ENCODE results near the gene SIGLEC14.
"Not testable (repeated sequence)": the region's sequence is repeated elsewhere in the genome, so short reads cannot be mapped to it uniquely, and the experiment has no call there.

Gene SIGLEC14

DNA sequence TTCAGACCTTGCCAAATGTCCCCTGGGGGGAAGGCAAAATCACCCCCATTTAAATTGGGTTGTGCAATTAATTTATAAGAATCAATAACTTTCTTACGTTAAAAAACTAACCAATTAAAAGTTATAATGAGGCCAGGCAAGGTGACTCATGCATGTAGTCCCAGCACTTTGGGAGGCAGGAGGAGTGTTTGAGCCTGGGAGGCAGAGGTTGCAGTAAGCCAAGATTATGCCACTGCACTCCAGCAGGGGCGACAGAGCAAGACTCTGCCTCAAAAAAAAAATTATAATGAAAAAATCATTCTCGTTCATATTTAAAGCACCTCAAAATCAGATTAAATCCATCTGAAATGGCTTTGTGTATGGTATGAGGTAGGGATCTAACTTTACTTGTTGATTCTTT is 18.4 kb upstream of the SIGLEC14 start:
- no peak for DNase-seq

DNA sequence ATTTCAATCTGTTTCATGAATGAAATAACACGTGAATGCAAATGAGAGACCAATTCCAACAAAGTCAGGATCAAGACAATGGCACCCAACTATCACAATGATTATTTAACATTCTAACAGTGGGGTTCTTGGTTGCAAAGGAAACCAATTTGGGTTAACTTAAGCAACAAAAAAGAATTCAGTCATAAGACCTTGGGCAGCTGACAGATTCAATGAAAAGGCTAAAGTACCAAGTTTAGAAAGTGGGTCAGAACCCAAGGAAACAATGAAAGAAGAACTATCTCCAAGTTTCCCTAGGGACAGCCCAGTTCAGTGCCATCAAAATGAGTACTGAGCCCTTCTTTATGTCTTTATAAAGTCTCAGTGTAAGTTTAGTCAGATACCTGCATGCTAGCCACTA is 17.5 kb upstream of the SIGLEC14 start:
- no peak for DNase-seq

GRCh38 chr19:51663650-51664049 is 17.0 kb upstream of the SIGLEC14 start:
- DNase-seq: no peak

- peak; percentile 46 for DNase-seq
Observed at GRCh38 chr19:51660975-51661600, 14.5 kb upstream of the SIGLEC14 start.

DNA sequence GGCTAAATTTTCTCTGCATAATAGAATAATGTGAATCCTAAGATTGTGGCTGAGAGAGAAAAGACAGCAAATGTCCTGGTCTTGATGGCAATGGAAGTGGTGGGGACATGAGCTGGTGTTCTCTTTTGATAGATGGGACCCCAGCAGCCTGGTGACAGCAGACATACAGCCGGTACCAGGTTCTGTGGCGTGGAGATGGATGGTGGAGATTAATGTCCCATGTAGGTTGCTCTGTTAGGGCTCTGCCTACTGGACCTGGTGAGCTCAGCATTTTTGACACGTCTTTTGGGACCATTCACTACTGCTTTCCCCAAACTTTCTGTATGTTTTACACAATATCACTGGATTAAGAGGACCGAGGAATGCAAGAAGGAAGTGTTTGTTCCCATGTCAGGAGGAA is 8.2 kb upstream of the SIGLEC14 start:
- DNase-seq: no peak

GRCh38 chr19:51653162-51653561 is 6.5 kb upstream of the SIGLEC14 start:
- no peak for DNase-seq

- DNase-seq: no peak
Observed at GRCh38 chr19:51652266-51652665, 5.6 kb upstream of the SIGLEC14 start.

DNA sequence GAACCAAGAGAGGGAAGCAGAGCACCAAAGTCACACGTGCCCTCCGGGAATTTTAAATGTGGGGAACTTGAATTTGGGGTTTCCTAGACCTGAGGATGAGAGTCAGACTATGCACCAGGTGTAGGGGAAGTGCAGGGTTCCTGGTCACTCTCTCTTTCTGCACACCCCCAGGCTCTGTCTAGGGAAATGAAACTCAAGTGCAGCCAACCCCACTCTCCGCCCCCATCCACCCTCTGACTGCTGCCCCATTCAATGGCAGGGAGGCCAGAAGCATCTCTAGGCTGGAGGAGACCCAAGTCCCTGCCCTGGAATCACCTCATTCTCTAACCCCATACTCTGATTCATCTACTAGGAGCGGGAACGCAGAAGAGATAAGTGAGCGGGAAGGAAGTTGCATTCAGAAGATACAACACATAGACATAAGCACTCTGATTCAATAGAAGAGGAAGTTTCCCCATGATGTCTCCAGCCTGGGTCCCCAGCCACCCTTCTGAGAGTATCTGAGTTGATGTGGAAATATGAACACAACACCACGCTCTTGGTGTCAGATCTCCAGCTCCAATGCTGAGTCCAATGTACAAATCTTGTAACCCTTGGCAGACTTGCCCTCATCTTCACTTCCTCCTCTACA is 4.7 kb upstream of the SIGLEC14 start:
- DNase-seq: no peak

DNA sequence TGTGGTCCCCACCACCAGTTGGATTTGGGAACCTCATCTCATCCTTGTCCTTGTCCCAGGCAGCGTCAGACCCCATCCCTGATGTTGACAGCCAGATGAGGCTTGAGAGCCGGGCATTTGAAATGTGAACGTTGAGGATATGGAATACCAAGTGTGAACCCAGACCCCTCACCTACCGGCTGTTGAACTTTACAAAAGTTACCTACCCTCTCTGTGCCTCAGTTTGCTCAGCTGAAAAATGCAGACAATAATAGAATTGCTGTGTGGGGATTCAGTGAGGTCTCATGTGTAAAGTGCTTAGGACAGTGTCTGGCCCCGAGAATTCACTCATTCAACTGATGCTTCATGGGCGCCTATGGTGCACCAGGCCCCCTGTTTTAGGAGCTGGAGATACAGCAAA is 693 bp upstream of the SIGLEC14 start:
- no peak for DNase-seq

DNA sequence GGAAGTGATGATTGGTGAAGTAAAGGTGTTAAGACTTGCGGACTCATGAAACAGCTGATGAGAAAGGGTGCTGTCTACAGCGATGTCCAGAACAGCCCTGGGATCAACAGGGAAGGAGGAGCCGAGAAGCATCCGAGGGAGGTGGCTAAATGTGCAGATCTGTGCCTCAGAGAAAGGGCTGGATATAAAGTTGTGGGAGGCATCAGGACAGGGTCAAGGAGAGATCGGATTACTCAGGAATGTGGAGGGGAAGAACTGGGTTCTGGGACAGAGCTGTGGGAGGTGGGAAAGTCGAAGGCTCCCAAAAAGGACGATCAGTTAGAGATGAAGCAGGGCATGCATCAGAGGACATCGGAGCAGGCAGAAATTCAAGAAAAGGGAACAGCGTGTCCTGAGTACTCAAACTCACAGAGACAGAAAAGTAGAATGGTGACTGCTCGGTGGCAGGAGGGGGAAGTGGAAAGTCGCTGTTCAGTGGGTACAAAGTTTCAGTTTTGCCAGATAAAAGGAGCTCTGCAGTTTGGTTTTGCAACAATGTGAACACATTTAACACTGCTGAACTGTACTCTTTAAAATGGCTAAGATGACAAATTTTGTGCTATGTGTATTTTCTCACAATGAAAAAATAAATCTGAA is 1.9 kb downstream of the SIGLEC14 start:
- no peak for DNase-seq

DNA sequence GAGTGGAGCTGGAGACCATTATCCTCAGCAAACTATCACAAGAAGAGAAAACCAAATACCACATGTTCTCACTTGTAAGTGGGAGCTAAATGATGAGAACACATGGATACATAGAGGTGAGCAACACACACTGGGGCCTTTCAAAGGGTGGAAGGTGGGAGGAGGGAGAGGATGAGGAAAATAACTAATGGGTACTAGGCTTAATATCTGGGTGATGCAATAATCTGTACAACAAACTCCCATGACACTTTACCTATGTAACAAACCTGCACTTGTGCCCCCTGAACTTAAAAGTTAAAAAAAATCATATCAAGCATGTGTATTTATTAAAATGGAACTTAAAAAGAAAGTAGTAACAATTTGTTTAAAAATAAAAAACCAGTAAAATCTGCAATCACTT is 5.0 kb downstream of the SIGLEC14 start:
- DNase-seq: no peak

DNA sequence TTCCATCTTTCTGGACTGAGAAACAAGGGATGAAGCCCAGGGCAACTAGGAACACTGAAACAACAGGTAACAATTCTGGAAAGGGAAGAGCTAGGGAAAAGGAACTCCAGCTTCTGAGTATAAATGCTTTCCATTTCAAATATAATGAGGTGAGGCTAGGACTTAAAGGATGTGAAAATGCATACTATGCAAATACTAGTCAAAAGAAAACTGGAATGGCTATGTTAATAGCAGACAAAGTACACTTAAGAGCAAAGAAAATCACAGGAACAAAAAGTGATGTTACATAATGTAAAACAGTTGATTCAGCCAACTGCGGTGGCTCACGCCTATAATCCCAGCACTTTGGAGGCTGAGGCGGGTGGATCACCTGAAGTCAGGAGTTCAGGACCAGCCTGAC is 6.2 kb downstream of the SIGLEC14 start:
- no peak for DNase-seq

DNA sequence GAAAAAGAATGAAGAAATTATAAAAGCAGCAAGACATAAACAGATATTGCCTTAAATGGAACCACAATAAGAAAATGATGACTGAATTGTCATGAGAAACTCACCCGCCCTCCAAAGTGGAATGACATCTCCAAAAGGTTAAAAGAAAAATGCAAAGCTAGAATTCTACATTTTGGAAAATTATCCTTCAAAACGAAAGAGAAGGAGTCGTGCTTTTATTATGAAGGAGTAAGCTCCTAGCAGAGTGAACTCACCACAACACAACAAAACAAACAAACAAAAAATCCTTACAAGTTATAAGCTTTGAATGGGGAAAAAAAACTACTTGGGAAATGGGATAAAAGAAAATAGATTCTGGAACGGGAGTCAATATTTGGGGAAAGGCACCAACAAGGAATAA is 6.7 kb downstream of the SIGLEC14 start:
- DNase-seq: no peak

DNA sequence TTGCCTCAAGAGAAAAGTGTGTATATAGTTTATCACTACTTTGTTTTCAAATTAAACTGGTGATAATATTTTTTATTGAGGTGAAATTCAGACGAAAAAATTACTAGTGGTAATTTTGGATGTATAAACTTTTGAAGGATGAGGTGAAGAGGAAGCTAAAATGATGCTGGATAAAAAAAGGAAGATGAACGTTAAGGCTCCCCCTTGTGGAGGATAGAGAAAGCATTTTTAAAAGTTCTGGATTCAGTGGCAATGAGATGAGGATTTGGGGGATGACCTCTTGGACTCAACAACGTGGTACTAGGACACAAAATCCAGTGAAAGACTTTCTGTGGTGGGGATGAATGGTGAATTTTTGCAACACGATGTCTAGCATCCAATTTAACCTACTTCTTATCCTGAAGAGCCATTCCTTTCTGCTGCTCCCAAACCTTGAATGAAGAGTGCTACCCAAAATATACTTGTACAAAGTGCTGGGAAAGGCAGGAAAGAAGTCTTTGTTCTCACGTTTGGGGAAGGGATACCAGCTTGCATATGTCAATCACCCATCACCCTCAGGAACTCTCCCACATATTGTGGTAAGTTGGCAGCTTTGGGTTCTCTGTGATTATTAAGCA is 9.2 kb downstream of the SIGLEC14 start:
- no peak for DNase-seq

DNA sequence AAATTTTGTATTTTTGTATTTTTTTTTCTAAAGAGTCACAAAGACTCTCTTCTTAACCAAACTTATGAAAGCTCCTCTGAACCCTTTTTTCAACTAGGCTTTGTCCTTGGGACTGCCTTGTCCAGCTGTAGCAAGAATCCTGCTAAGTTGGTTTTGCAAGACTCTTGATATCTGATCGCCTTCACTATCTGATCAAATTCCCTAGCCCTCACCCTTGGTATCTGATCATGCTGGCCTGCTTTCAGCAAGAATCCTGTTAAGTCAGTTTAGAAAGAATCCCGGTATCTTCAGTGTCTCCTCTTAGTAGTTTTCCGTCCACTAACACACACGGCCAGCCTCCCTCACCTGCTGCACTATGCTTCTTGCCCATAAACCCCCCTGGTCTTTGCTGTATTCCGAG is 14.5 kb downstream of the SIGLEC14 start:
- no peak for DNase-seq

DNA sequence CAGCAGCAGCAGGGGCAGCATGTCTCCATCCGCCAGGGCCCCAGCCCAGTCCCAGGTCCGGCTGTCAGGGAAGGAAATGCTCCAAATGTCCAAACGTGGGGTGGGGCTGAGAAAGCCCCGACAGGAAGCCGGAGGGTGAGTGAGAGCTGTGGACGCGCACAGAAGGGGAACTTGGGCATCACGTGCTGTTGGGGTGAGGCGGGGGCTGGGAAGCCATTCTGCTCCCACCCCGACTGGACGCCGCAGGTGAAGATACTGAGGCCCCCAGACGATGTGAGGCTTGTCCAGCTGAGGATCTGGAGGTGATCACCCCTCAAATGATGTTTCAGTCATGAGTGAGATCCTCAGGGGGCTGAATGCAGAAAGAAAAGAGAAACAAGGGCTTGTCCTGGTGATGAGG is 16.3 kb downstream of the SIGLEC14 start, which contains the start of gene SIGLEC5:
SIGLEC5 (minus strand) TSS at position 87 of the 400 bp plus-strand sequence; CDS start at position 21, 66 bp downstream.
- DNase-seq: not testable (repeated sequence)

DNA sequence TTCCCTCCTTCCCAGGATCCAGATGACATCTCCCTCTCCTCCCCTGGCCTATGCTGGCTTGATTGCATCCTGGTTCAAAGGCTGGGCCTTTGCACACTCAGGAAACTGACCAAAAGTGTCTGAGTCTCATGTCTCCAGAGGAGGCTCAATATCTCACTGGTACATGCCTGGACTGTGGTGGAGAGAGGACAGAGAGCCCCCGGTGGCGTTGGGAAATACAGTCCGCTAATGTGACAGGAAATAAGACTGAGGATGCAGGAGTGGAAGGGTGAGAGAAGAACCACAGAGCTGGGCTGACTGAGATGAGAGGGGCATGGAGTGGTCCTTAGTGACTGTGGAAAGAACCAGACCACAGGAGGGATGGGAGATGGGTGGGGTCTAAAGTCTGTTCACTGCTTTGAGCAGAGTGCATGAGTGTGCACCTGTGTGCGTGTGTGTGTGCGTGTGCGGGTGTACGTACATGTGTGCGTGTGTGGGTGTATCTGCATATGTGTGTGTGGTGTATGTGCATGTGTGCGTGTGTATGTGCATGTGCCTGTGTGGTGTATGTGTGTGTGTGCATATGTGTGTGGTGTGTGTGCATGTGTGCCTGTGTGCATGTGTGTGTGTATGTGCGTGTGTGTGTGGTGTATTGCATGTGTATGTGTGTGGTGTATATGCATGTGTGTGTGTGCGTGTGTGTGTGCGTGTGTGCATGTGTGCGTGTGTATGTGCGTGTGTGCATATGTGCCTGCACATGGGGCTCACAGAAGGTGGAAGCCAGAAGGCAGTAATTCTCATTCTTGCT is 18.3 kb downstream of the SIGLEC14 start:
- no peak for DNase-seq

DNA sequence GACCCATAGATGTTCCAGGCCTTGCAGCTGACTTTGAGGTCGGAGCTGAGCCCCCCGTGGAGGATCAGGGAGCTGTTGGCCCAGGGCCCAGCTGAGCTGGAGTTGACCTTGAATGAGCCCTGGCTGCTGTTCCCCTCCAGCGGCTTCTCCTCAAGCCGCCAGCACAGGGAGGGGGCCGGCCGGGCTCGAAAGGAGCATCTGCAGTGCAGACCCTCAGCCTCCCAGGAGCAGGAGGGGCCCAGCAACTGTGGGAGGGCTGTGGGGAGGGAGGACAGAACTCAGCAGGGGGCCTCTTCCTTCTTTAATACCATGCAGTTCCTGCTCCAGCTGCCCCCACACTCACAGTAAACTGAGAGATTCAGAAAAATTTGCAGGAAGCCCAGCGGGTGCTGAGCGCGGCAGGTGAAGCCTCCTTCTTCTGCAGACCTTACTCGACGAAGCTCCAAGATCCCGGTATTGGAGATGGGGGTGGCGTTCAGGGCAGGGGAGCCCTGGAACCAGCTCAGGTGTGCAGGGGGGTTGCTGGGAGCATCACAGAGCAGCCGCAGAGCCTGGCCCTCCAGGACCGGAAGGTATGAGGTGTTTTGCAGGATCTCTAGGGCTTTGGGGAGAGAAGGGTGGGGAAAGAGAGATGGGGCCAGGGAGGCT is 19.0 kb downstream of the SIGLEC14 start:
- no peak for DNase-seq

- no peak for DNase-seq
Observed at GRCh38 chr19:51626675-51627074, 19.9 kb downstream of the SIGLEC14 start.

DNA sequence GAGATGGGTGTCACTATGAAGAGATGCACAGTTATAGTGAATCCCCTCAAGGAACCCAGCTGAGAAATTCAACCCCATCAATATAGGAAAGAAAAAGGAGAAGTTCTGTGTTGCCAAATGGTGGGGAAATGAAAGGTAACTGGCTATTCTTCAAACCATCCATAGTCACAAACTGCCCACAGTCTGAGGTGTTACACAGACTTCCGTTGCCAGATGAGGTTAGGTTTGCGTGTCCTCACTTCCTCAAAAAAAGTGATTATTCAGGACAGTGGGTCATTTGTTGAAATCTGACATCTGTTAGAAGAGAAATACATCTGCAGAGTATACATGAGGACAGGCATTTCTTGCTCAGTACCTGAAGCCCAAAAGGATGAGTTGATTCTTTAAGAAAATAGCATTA is 25.4 kb downstream of the SIGLEC14 start:
- DNase-seq: no peak

DNA sequence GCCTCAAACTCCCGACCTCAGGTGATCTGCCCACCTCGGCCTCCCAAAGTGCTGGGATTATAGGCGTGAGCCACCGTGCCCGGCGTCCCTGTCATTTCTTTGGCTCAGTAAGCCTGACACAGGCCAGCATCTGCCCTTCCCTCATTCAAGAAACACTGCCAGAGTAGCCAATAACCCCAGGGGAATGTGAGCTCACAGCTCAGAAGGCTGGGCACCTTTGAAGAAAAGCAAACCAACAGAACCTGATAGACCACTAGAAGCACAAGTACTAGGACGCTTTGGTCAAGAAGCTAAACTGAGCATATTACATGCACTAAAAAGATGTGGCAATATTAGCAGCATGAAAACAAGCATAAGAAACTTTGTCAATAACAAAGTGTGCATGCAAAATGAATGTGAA is 30.6 kb downstream of the SIGLEC14 start:
- DNase-seq: no peak

- DNase-seq: no peak
Observed at GRCh38 chr19:51614789-51615188, 31.8 kb downstream of the SIGLEC14 start.

GRCh38 chr19:51610576-51610975 is 36.0 kb downstream of the SIGLEC14 start:
- no peak for DNase-seq

Measured in NCI-H446 treated with DMSO at 0.1 percent for 48 hours (cell line).